SK-N-SH (cell line): ENCODE data around the gene ADM. TPM values are rescaled to one million over a fixed set of nuclear protein-coding genes. Genes with fewer than 3 reads are reported as not detected.

ENCODE experiments used
- CTCF ChIA-PET: fragments of 300-600, 350-600 bp; formaldehyde crosslinking; extraction: SDS; loops from one replicate; lab custom pipeline; 2021; lab: Yijun Ruan, JAX
- POLR2A ChIA-PET: fragments of 350-600 bp; sonication (Branson Sonifier 250); formaldehyde crosslinking; extraction: SDS; loops from one replicate; lab custom pipeline; 2020; ENCODE audit warnings: antibody characterized with exemption, inconsistent platforms; lab: Yijun Ruan, JAX
- DNase-seq: peaks from one replicate; pipeline ENCODE4 v3.0.0; 2012
- H2AFZ ChIP-seq: fragments of 200-600 bp; sonication (generic); 2 replicates; pipeline ENCODE4 v1.8.1; 2016; ENCODE audit warnings: antibody characterized with exemption, mild to moderate bottlenecking, low read depth
- H3F3A ChIP-seq: fragments of 200-600 bp; sonication (generic); replicated peaks from 2 replicates; pipeline ENCODE3; 2016; ENCODE audit warnings: antibody characterized with exemption, mild to moderate bottlenecking; ENCODE audit not compliant: insufficient read depth
- H3K27ac ChIP-seq, 2 experiments: fragments of 200-500 bp in 1 of 2; fragments of 200-600 bp in 1 of 2; sonication (Bioruptor generic) in 1 of 2; sonication (generic), shearing (Covaris generic) in 1 of 2; 2 replicates each; pipeline versions ENCODE4 v1.5.1 to v1.6.1; 2014 to 2016; ENCODE audit warnings: low read depth in 2 of 2, inconsistent platforms in 1 of 2, low read length in 1 of 2, mild to moderate bottlenecking in 1 of 2, mixed read lengths in 1 of 2
- H3K27me3 ChIP-seq: fragments of 200-600 bp; sonication (generic), shearing (Covaris generic); 2 replicates; pipeline ENCODE4 v1.6.1; 2016; ENCODE audit warnings: mixed run types; ENCODE audit not compliant: insufficient read depth
- H3K36me3 ChIP-seq, 2 experiments: fragments of 200-500 bp in 1 of 2; fragments of 200-600 bp in 1 of 2; sonication (Bioruptor generic) in 1 of 2; sonication (generic) in 1 of 2; replicated peaks in 1 of 2; 2 replicates each; pipeline versions ENCODE3 to v1.5.1; 2014 to 2016; ENCODE audit warnings: low read length in 1 of 2, mild to moderate bottlenecking in 1 of 2; ENCODE audit not compliant: insufficient read depth in 2 of 2, control insufficient read depth in 1 of 2
- H3K4me1 ChIP-seq, 2 experiments: fragments of 200-500 bp in 1 of 2; fragments of 200-600 bp in 1 of 2; sonication (Bioruptor generic) in 1 of 2; sonication (generic), shearing (Covaris generic) in 1 of 2; 2 replicates each; pipeline versions ENCODE4 v1.5.1 to v1.6.1; 2014 to 2016; ENCODE audit warnings: low read depth in 1 of 2, low read length in 1 of 2, mixed run types in 1 of 2; ENCODE audit not compliant: insufficient read depth in 2 of 2, control insufficient read depth in 1 of 2
- H3K4me2 ChIP-seq: fragments of 200-600 bp; sonication (generic), shearing (Covaris generic); 2 replicates; pipeline ENCODE4 v1.6.1; 2017; ENCODE audit warnings: mixed run types
- H3K4me3 ChIP-seq, 2 experiments: fragments of 200-500 bp in 1 of 2; fragments of 200-600 bp in 1 of 2; sonication (Bioruptor generic) in 1 of 2; sonication (generic), shearing (Covaris generic) in 1 of 2; 2 replicates each; pipeline versions ENCODE4 v1.5.1 to v1.8.1; 2014 to 2016; ENCODE audit warnings: low read depth in 2 of 2, inconsistent platforms in 1 of 2, low read length in 1 of 2, mild to moderate bottlenecking in 1 of 2, mixed read lengths in 1 of 2, moderate library complexity in 1 of 2
- H3K79me2 ChIP-seq: fragments of 200-600 bp; sonication (generic); 2 replicates; pipeline ENCODE4 v1.8.1; 2017; ENCODE audit warnings: mild to moderate bottlenecking; ENCODE audit not compliant: insufficient read depth
- H3K9ac ChIP-seq: fragments of 200-600 bp; sonication (generic); 2 replicates; pipeline ENCODE4 v1.6.1; 2017; ENCODE audit warnings: mixed run types
- H3K9me2 ChIP-seq: fragments of 200-600 bp; sonication (generic); 2 replicates; pipeline ENCODE4 v1.6.1; 2017; ENCODE audit warnings: mixed run types
- H3K9me3 ChIP-seq: fragments of 200-600 bp; sonication (generic); 2 replicates; pipeline ENCODE4 v1.6.1; 2017; ENCODE audit warnings: mixed run types, mild to moderate bottlenecking, moderate library complexity
- H4K20me1 ChIP-seq: fragments of 200-600 bp; sonication (generic); 2 replicates; pipeline ENCODE4 v1.6.1; 2017; ENCODE audit warnings: mild to moderate bottlenecking, mixed run types; ENCODE audit not compliant: insufficient read depth
- CTCF ChIP-seq: fragments of 200-600 bp; sonication (generic); IDR thresholded peaks from 2 replicates; pipeline ENCODE4 v1.6.1; 2017; ENCODE audit warnings: antibody characterized with exemption, mild to moderate bottlenecking, moderate library complexity
- GABPA ChIP-seq: IDR thresholded peaks from 2 replicates; pipeline ENCODE4 v1.4.0; 2012; ENCODE audit warnings: low read depth, mild to moderate bottlenecking
- MXI1 ChIP-seq: IDR thresholded peaks from 2 replicates; pipeline ENCODE4 v1.6.1; 2012; ENCODE audit warnings: mild to moderate bottlenecking, low read depth, low read length, improper control_type of control experiment
- NRF1 ChIP-seq: IDR thresholded peaks from 2 replicates; pipeline ENCODE4 v1.6.1; 2012; ENCODE audit warnings: low read depth, mild to moderate bottlenecking, low read length
- POLR2AphosphoS5 ChIP-seq: IDR thresholded peaks from 2 replicates; pipeline ENCODE4 v1.6.1; 2012; ENCODE audit warnings: low read depth, low read length
- SMC3 ChIP-seq: IDR thresholded peaks from 2 replicates; pipeline ENCODE4 v1.6.1; 2012; ENCODE audit warnings: low read depth, low read length, improper control_type of control experiment
- TAF1 ChIP-seq: IDR thresholded peaks from 2 replicates; pipeline ENCODE4 v1.6.1; 2012; ENCODE audit warnings: low read depth, mild to moderate bottlenecking, low read length, moderate library complexity, borderline replicate concordance
- TCF12 ChIP-seq: IDR thresholded peaks from 2 replicates; pipeline ENCODE4 v1.4.0; 2012
- WGBS: methylation state at CpG from one replicate; pipeline ENCODE4 v1.1.6; 2017; ENCODE audit warnings: low lambda C conversion rate; 5-methylcytosine and 5-hydroxymethylcytosine counted together
- polyA plus RNA-seq, 3 experiments: library from polyadenylated mRNA; depleted of rRNA; stranded (reverse); fragments of >200 nt; gene quantifications; 2 replicates each; pipeline ENCODE4 v1.2.3, GENCODE V29; 2012

Gene ADM
- polyA plus RNA-seq, 1 of the 3 experiments (the other 2 are of a cell fraction) = 50.6 TPM

- Histone ChIP-seq H4K20me1 (peaks cover 1% of the 10 kb centered on the region; the same call in 1 of the 2 replicates), H3K36me3 (peaks cover 0 to 3% of the 10 kb centered on the region in 2 experiments), H3K4me1 (peaks cover 11 to 20% of the 10 kb centered on the region in 2 experiments), H3K4me3 (peak overlapping the region in 1 of 2 experiments; percentile 92; a peak in 3 of 4 replicates), H3K79me2 (peaks cover 39% of the 10 kb centered on the region), H3K9me3 (no peaks in the 10 kb centered on the region), H3K9me2 (no peaks in the 10 kb centered on the region), H3K27me3 (no peaks in the 10 kb centered on the region)
- WGBS = 82% methylated on average over 10 of the region's 10 CpGs
- CTCF ChIA-PET = interaction anchor here (0.8 to 1.4 kb wide), 2 partner anchors 9 to 13 kb away, joined by 3 to 16 read pairs; partner anchors contain the start of gene ADM
- TF ChIP-seq SMC3 (no peak), TCF12 (no peak), MXI1 (no peak), TAF1 (no peak), NRF1 (no peak), GABPA (no peak)
- TF ChIP-seq, all 33 proteins: peak for 0
- DNase-seq = no peak
- peak overlapping the region; percentile 98 for H3K4me2 ChIP-seq
- H3K27ac ChIP-seq = no peak overlapping the region; a peak in 1 of 4 replicates
- H2AFZ ChIP-seq = peak overlapping the region; percentile 98
- POLR2A ChIA-PET = interaction anchor here (2.1 kb wide), 1 partner anchor 9 kb away, joined by 4 read pairs; the partner anchor contains the start of gene ADM
- H3F3A ChIP-seq = no peaks in the 10 kb centered on the region
- peak overlapping the region; percentile 93; the same call in 1 of the 2 replicates for H3K9ac ChIP-seq
Measured at GRCh38 chr11:10295064-10295901, 9.6 kb upstream of the ADM start.

GRCh38 chr11:10298342-10298741 is 6.5 kb upstream of the ADM start:
- no peaks in the 10 kb centered on the region for H3K9me3 ChIP-seq
- H3K9ac ChIP-seq = no peak overlapping the region
- DNase-seq = no peak
- H4K20me1 ChIP-seq = no peaks in the 10 kb centered on the region
- peaks cover 15% of the 10 kb centered on the region for H3F3A ChIP-seq
- POLR2A ChIA-PET = no interaction called here
- CTCF ChIA-PET = interaction anchor here (0.6 to 3.7 kb wide), 6 partner anchors 10 to 539 kb away, joined by 3 to 19 read pairs (median 4); no protein-coding TSS in a partner anchor
- H2AFZ ChIP-seq = no peak overlapping the region
- no peaks in the 10 kb centered on the region for H3K9me2 ChIP-seq
- no peak for TF ChIP-seq POLR2AphosphoS5
- TF ChIP-seq CTCF = peak; percentile 24; the same call in 1 of the 2 replicates
- WGBS = 86% methylated on average over 5 of the region's 5 CpGs
- H3K27ac ChIP-seq = no peak overlapping the region
- peaks cover 7 to 18% of the 10 kb centered on the region in 2 experiments; a peak in 3 of 4 replicates for H3K4me1 ChIP-seq
- no peak overlapping the region for H3K4me3 ChIP-seq
- no peaks in the 10 kb centered on the region for H3K27me3 ChIP-seq
- no peak overlapping the region for H3K4me2 ChIP-seq
- no peaks in the 10 kb centered on the region for H3K36me3 ChIP-seq
- peaks cover 8% of the 10 kb centered on the region; the same call in 1 of the 2 replicates for H3K79me2 ChIP-seq
